HepG2 (cell line): Measurements from ENCODE around the gene TAT. TPM values are rescaled to one million over a fixed set of nuclear protein-coding genes. Genes with fewer than 3 reads are reported as not detected.
"Not testable (repeated sequence)": the region's sequence is repeated elsewhere in the genome, so short reads cannot be mapped to it uniquely, and the experiment has no call there.

Source experiments
- ATAC-seq: fragments of 200-7000 bp; cut with Tn5 transposase; 3 replicates; pipeline ENCODE4 v1.9.1; 2020; ENCODE audit warnings: mild to moderate bottlenecking, moderate library complexity
- BruUV-seq: library from RNA; stranded (reverse); fragments of 400-500 nt; replicated peaks from 2 replicates; lab custom pipeline; 2021; lab: Mats Ljungman, UMichigan
- CTCF ChIA-PET: fragments of 300-600 bp; formaldehyde crosslinking; extraction: SDS; loops from one replicate; lab custom pipeline; 2021; ENCODE audit warnings: low total read pairs, inconsistent platforms, low intra/inter-chr PET ratio; lab: Yijun Ruan, JAX
- POLR2A ChIA-PET: fragments of 350-600 bp; sonication (Branson Sonifier 250); formaldehyde crosslinking; loops from one replicate; lab custom pipeline; 2020; ENCODE audit warnings: antibody characterized with exemption, inconsistent platforms; lab: Yijun Ruan, JAX
- DNase-seq: peaks from one replicate; pipeline ENCODE4 v3.0.0-alpha.2; 2015; ENCODE audit warnings: low spot score
- FAIRE-seq: peaks from 3 replicates; lab custom pipeline; 2011; peaks lifted over from hg19 to GRCh38; lab: Jason Lieb, UNC
- H2AFZ ChIP-seq: one replicate; pipeline ENCODE4 v1.6.1; 2011; ENCODE audit warnings: low read length, inconsistent platforms
- H3K27ac ChIP-seq: fragments of 300-600 bp; 3 replicates; pipeline ENCODE4 v1.8.0; 2011; ENCODE audit warnings: mixed run types, mild to moderate bottlenecking, mixed read lengths, low read length, inconsistent platforms; ENCODE audit not compliant: insufficient read depth; ENCODE audit errors: extremely low read length
- H3K27me3 ChIP-seq, 2 experiments: fragments of 200-600 bp in 1 of 2; 2 replicates in 1 of 2; 3 replicates in 1 of 2; pipeline versions ENCODE4 v1.6.0 to v1.8.0; 2011; ENCODE audit warnings: low read length in 2 of 2, mild to moderate bottlenecking in 2 of 2, moderate library complexity in 2 of 2, inconsistent platforms in 1 of 2; ENCODE audit not compliant: insufficient read depth in 2 of 2, control insufficient read depth in 1 of 2
- H3K36me3 ChIP-seq, 2 experiments: fragments of 200-600 bp in 1 of 2; replicated peaks in 1 of 2; 2 replicates in 1 of 2; 3 replicates in 1 of 2; pipeline versions ENCODE4 v1.5.1 to v1.8.0; 2011; ENCODE audit warnings: low read length in 2 of 2, inconsistent platforms in 1 of 2; ENCODE audit not compliant: insufficient read depth in 2 of 2, control insufficient read depth in 1 of 2
- H3K4me1 ChIP-seq: 2 replicates; pipeline ENCODE4 v1.5.1; 2012; ENCODE audit warnings: low read length, inconsistent platforms; ENCODE audit not compliant: insufficient read depth
- H3K4me2 ChIP-seq: 2 replicates; pipeline ENCODE4 v1.6.0; 2011; ENCODE audit warnings: low read depth, low read length, inconsistent platforms
- H3K4me3 ChIP-seq, 3 experiments: fragments of 200-600 bp in 1 of 3; sonication (generic), shearing (Covaris generic) in 1 of 3; replicated peaks in 1 of 3; 2 replicates each; pipeline ENCODE4 v1.5.1; 2011 to 2016; ENCODE audit warnings: low read length in 3 of 3, inconsistent platforms in 2 of 3, low read depth in 2 of 3, mild to moderate bottlenecking in 2 of 3, control low read depth in 1 of 3, mixed read lengths in 1 of 3; ENCODE audit not compliant: insufficient read depth in 1 of 3
- H3K79me2 ChIP-seq: one replicate; pipeline ENCODE4 v1.6.1; 2011; ENCODE audit warnings: low read length, inconsistent platforms; ENCODE audit not compliant: insufficient read depth
- H3K9ac ChIP-seq: 2 replicates; pipeline ENCODE4 v1.6.0; 2011; ENCODE audit warnings: mild to moderate bottlenecking, low read depth, low read length, inconsistent platforms; ENCODE audit not compliant: insufficient read depth
- H3K9me3 ChIP-seq: 2 replicates; pipeline ENCODE4 v1.5.1; 2012; ENCODE audit warnings: mild to moderate bottlenecking, low read length
- H4K20me1 ChIP-seq: 2 replicates; pipeline ENCODE4 v1.6.0; 2011; ENCODE audit warnings: inconsistent platforms, mild to moderate bottlenecking, low read length, moderate library complexity; ENCODE audit not compliant: insufficient read depth
- BHLHE40 ChIP-seq: IDR thresholded peaks from 2 replicates; pipeline ENCODE4 v1.6.1; 2011; ENCODE audit warnings: low read length, improper control_type of control experiment
- EED ChIP-seq: sonication (generic); formaldehyde crosslinking; IDR thresholded peaks from 2 replicates; pipeline ENCODE4 v1.5.0; 2020; ENCODE audit warnings: mild to moderate bottlenecking, missing genetic modification reagents
- HINFP ChIP-seq: sonication (generic); formaldehyde crosslinking; IDR thresholded peaks from 2 replicates; pipeline ENCODE4 v1.4.0; 2020; ENCODE audit warnings: low read depth, mild to moderate bottlenecking, missing genetic modification reagents
- MAF1 ChIP-seq: sonication (generic); formaldehyde crosslinking; IDR thresholded peaks from 2 replicates; pipeline ENCODE4 v1.5.0; 2020; ENCODE audit warnings: missing genetic modification reagents, borderline replicate concordance
- PRPF4 ChIP-seq: fragments of 200-400 bp; formaldehyde crosslinking; IDR thresholded peaks from 2 replicates; pipeline ENCODE4 v1.6.1; 2016; ENCODE audit warnings: low read length, low read depth; ENCODE audit not compliant: poor library complexity, severe bottlenecking
- RERE ChIP-seq: IDR thresholded peaks from 2 replicates; pipeline ENCODE4 v1.6.1; 2016; ENCODE audit warnings: low read depth, missing genetic modification reagents, missing compliant biosample characterization
- SP4 ChIP-seq: sonication (generic); formaldehyde crosslinking; IDR thresholded peaks from 2 replicates; pipeline ENCODE4 v1.8.1; 2023; ENCODE audit warnings: mild to moderate bottlenecking, missing genetic modification reagents
- STAG1 ChIP-seq: sonication (generic); formaldehyde crosslinking; IDR thresholded peaks from 2 replicates; pipeline ENCODE4 v1.4.0; 2020; ENCODE audit warnings: missing genetic modification reagents
- TEAD2 ChIP-seq: sonication (generic); formaldehyde crosslinking; IDR thresholded peaks from 2 replicates; pipeline ENCODE4 v1.9.0; 2021; ENCODE audit warnings: missing genetic modification reagents
- TMF1 ChIP-seq: sonication (generic); formaldehyde crosslinking; IDR thresholded peaks from 2 replicates; pipeline ENCODE4 v1.8.1; 2022; ENCODE audit warnings: low read depth, missing genetic modification reagents
- ZNF124 ChIP-seq: sonication (generic); formaldehyde crosslinking; IDR thresholded peaks from 2 replicates; pipeline ENCODE4 v1.4.0; 2020; ENCODE audit warnings: missing genetic modification reagents
- ZSCAN12 ChIP-seq: sonication (generic); formaldehyde crosslinking; IDR thresholded peaks from 2 replicates; pipeline ENCODE4 v1.9.0; 2021; ENCODE audit warnings: mild to moderate bottlenecking, missing genetic modification reagents
- WGBS: methylation state at CpG from one replicate; pipeline ENCODE4 v1.1.6; 2017; ENCODE audit warnings: low lambda C conversion rate; 5-methylcytosine and 5-hydroxymethylcytosine counted together
- in situ Hi-C: cut with HindIII; loops from 2 replicates; pipeline ENCODE4 v1.10.0; 2017; ENCODE audit warnings: low pct_unique_long_range_greater_than_20kb; ENCODE audit not compliant: extremely low pct_ligation_motif_present
- intact Hi-C: fragments of 100-400 bp; cut with micrococcal nuclease; formaldehyde crosslinking; loops from one replicate; pipeline ENCODE4 v1.10.0; 2022; ENCODE audit not compliant: unreplicated experiment
- polyA plus RNA-seq, 8 experiments: library from polyadenylated mRNA; depleted of rRNA in 3 of 8; stranded (reverse) in 7 of 8; unstranded in 1 of 8; fragments of >200 nt; fragmentation: Illumina TruSeq in 4 of 8; extraction: Trizol in 4 of 8; gene quantifications; 2 replicates each; pipeline versions ENCODE4 v1.2.1 to v1.2.3, GENCODE V29; 2011 to 2016; ENCODE audit warnings: low read depth in 4 of 8, missing spikeins in 1 of 8, mixed read lengths in 1 of 8; ENCODE audit not compliant: insufficient read depth in 1 of 8
- total RNA-seq, 5 experiments: library from RNA; depleted of rRNA; stranded (reverse); fragments of >200 nt; fragmentation: Illumina TruSeq; extraction: Trizol; gene quantifications; 2 replicates each; pipeline ENCODE4 v1.2.3, GENCODE V29; 2016; ENCODE audit warnings: low read depth in 1 of 5

The TAT gene
- total and polyA plus RNA-seq, 2 of the 13 experiments (the other 11 are each of a cell fraction or from before 2014, with no cell fraction given) = 1.6 to 5.8 TPM

- DNase-seq, H3K9ac ChIP-seq, in situ Hi-C loops, H3K79me2 ChIP-seq, H3K4me3 ChIP-seq, POLR2A ChIA-PET, CTCF ChIA-PET, H2AFZ ChIP-seq, H3K4me2 ChIP-seq, H4K20me1 ChIP-seq, H3K27ac ChIP-seq, BruUV-seq, H3K27me3 ChIP-seq, FAIRE-seq, intact Hi-C loops, ATAC-seq, H3K36me3 ChIP-seq, H3K9me3 ChIP-seq: not testable (repeated sequence)
- peaks cover 77% of the 10 kb centered on the region for H3K4me1 ChIP-seq
- WGBS = 97% methylated on average over 28 of the region's 30 CpGs
Observed at GRCh38 chr16:71589334-71589733, 12.4 kb upstream of the TAT start.

- in situ Hi-C loops = no loop called here
- no peaks in the 10 kb centered on the region for H3K79me2 ChIP-seq
- peak; percentile 58 for ATAC-seq
- TF ChIP-seq TMF1 (CRISPR knock-in tag) (no peak), BHLHE40 (no peak), EED (CRISPR knock-in tag) (no peak), TEAD2 (CRISPR knock-in tag) (no peak), STAG1 (CRISPR knock-in tag) (no peak), ZNF124 (CRISPR knock-in tag) (0 out of 2 replicates have a peak, but pooled peaks have one; percentile 32), MAF1 (CRISPR knock-in tag) (no peak), ZSCAN12 (CRISPR knock-in tag) (no peak), HINFP (no peak), RERE (CRISPR knock-in tag) (no peak), SP4 (CRISPR knock-in tag) (no peak), PRPF4 (no peak)
Observed at GRCh38 chr16:71585318-71585703, 8.4 kb upstream of the TAT start.

More at GRCh38 chr16:71585318-71585703, 8.4 kb upstream of the TAT start:
- DNase-seq (peak; percentile 83), FAIRE-seq (peak; percentile 71)
- H3K4me1 ChIP-seq = peaks cover 77% of the 10 kb centered on the region
- H3K36me3 ChIP-seq = no peaks in the 10 kb centered on the region
- H3K27me3 ChIP-seq = no peaks in the 10 kb centered on the region
- peak overlapping the region; percentile 90 for H3K27ac ChIP-seq
- H3K9me3 ChIP-seq = no peaks in the 10 kb centered on the region
- H3K9ac ChIP-seq = peak overlapping the region; percentile 59
- no TSS peak for BruUV-seq
- intact Hi-C loops = loop anchor here (1.0 kb wide), 2 partner anchors 8 to 12 kb away; no protein-coding TSS in a partner anchor
- 2% methylated on average over 4 of the region's 4 CpGs for WGBS
- peak overlapping the region; percentile 59 for H3K4me2 ChIP-seq
- peak overlapping the region in 2 of 3 experiments; percentile 25 to 35; a peak in 2 of 6 replicates for H3K4me3 ChIP-seq
- H2AFZ ChIP-seq = no peak overlapping the region
- CTCF ChIA-PET = no interaction called here
- H4K20me1 ChIP-seq = no peaks in the 10 kb centered on the region
- POLR2A ChIA-PET = interaction anchor here (0.8 to 6.8 kb wide), 8 partner anchors 8 to 123 kb away, joined by 3 to 93 read pairs (median 16); partner anchors contain the start of genes TAT and ZNF23
